ENCODE data around the gene TEPSIN. TPM values are rescaled to one million over a fixed set of nuclear protein-coding genes. Genes with fewer than 3 reads are reported as not detected.

The TEPSIN gene
- total and polyA plus RNA-seq, 5 donors from 2014 or later: 2.1 to 113 (median 6.2) TPM

DNA sequence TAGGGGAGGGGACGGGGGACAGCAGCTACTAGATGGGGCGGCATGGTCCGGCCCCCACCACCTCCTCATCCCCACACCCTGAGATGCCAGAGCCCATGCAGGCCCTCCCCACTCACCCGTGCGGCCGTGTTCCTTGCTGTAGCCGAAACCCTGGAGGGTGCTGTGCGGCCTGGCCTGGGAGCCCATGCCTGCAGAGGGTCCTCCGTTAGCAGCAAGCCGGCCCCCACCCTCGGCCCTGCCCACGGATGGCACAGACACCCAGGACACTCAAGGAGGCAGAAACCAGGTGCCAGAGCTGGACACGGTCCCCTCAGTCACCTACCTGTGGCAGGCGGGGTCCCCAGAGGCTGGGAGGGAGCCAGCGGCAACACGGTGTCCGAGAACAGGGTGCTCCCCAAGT, 5.5 kb downstream of the TEPSIN start:
- H3K4me1 ChIP-seq (ENCODE audit: control insufficient read depth, insufficient read depth, low read length, poor library complexity, severe bottlenecking): peaks cover 19% of the 10 kb centered on the region
- H3K27ac Mint-ChIP-seq: no peak overlapping the region
- H3K27ac ChIP-seq (ENCODE audit: insufficient read depth, low read length, poor library complexity, severe bottlenecking): no peak overlapping the region
- peaks cover 17% of the 10 kb centered on the region for H3K36me3 ChIP-seq (ENCODE audit: control insufficient read depth, insufficient read depth, low read length)
- ATAC-seq (ENCODE audit: low read depth in 2 of 2): no peak
- no peaks in the 10 kb centered on the region for H3K9me3 Mint-ChIP-seq
- H3K4me3 Mint-ChIP-seq: no peak overlapping the region
- H3K36me3 Mint-ChIP-seq: peaks cover 21% of the 10 kb centered on the region
- no peaks in the 10 kb centered on the region for H3K27me3 ChIP-seq (ENCODE audit: control insufficient read depth, insufficient read depth, low read length)
- no peaks in the 10 kb centered on the region for H3K27me3 Mint-ChIP-seq
- H3K4me3 ChIP-seq (ENCODE audit: low read depth, low read length): no peak overlapping the region
- no peak for DNase-seq
- H3K4me1 Mint-ChIP-seq: peaks cover 0 to 22% (median 19%) of the 10 kb centered on the region in 4 donors
- H3K9me3 ChIP-seq (ENCODE audit: control insufficient read depth in 2 of 2, low read length in 2 of 2): no peaks in the 10 kb centered on the region

- Mint-ChIP-seq H3K4me3 (no peak overlapping the region), H3K4me1 (peaks cover 0 to 23% (median 18%) of the 10 kb centered on the region in 4 donors), H3K9me3 (no peaks in the 10 kb centered on the region), H3K27ac (no peak overlapping the region), H3K27me3 (no peaks in the 10 kb centered on the region), H3K36me3 (peaks cover 24% of the 10 kb centered on the region)
- peaks cover 17% of the 10 kb centered on the region for H3K36me3 ChIP-seq (ENCODE audit: control insufficient read depth, insufficient read depth, low read length)
- H3K9me3 ChIP-seq (ENCODE audit: control insufficient read depth in 2 of 2, low read length in 2 of 2): no peaks in the 10 kb centered on the region
- ATAC-seq (ENCODE audit: low read depth in 2 of 2): no peak
- H3K4me1 ChIP-seq (ENCODE audit: control insufficient read depth, insufficient read depth, low read length, poor library complexity, severe bottlenecking): peaks cover 14% of the 10 kb centered on the region
- no peak overlapping the region for H3K4me3 ChIP-seq (ENCODE audit: low read depth, low read length)
- DNase-seq: no peak
- H3K27me3 ChIP-seq (ENCODE audit: control insufficient read depth, insufficient read depth, low read length): no peaks in the 10 kb centered on the region
- no peak overlapping the region for H3K27ac ChIP-seq (ENCODE audit: insufficient read depth, low read length, poor library complexity, severe bottlenecking)
Measured at GRCh38 chr17:81232616-81233241, 6.1 kb downstream of the TEPSIN start.

DNA sequence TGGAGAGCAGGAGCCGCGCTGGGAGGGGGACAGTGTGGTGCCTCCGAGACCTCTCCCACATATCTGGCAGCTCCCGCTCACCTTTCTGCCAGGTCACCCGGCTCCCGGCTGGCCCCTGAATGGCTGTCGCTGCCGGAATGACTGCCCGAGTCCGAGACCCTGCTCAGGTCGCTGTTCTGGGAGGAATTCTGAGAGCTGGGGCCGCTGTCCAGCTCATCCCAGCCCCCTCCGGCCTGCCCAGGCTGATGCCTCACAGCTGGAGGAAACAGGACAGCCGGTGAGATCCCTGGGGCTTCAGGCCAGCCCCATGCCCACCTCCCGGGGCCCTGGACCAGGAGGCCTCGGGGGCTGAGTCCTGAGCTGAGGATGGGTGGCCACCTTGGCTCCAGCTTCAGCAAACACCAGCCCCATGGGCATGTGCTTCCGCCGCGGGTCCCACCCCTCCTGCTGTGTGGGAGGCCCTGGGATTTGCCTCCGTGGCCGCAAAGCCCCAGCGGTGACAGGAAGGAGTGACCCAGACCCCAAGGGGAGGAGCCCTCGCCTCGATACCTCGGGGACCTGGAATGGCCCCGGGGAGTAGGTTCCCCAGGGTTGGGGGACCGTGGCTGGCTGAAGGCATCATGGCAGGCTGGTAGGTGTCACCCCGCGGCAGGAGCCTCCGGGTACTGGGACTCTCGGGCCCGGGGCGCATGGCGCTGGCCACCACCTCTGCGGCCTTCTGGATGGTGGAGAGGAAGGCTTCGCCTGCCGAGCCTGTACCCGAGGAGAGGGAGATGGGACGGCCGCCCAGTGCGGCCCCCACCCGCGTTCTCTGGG, 6.9 kb downstream of the TEPSIN start:
- H3K9me3 ChIP-seq (ENCODE audit: control insufficient read depth in 2 of 2, low read length in 2 of 2): no peaks in the 10 kb centered on the region
- Mint-ChIP-seq H3K4me3 (no peak overlapping the region), H3K9me3 (no peaks in the 10 kb centered on the region), H3K36me3 (peaks cover 24% of the 10 kb centered on the region), H3K4me1 (peaks cover 0 to 20% (median 15%) of the 10 kb centered on the region in 4 donors), H3K27ac (no peak overlapping the region), H3K27me3 (no peaks in the 10 kb centered on the region)
- no peak overlapping the region for H3K4me3 ChIP-seq (ENCODE audit: low read depth, low read length)
- ATAC-seq (ENCODE audit: low read depth in 2 of 2): no peak
- no peak for DNase-seq
- peaks cover 17% of the 10 kb centered on the region for H3K36me3 ChIP-seq (ENCODE audit: control insufficient read depth, insufficient read depth, low read length)
- H3K27ac ChIP-seq (ENCODE audit: insufficient read depth, low read length, poor library complexity, severe bottlenecking): no peak overlapping the region
- H3K4me1 ChIP-seq (ENCODE audit: control insufficient read depth, insufficient read depth, low read length, poor library complexity, severe bottlenecking): peaks cover 8% of the 10 kb centered on the region
- no peaks in the 10 kb centered on the region for H3K27me3 ChIP-seq (ENCODE audit: control insufficient read depth, insufficient read depth, low read length)

DNA sequence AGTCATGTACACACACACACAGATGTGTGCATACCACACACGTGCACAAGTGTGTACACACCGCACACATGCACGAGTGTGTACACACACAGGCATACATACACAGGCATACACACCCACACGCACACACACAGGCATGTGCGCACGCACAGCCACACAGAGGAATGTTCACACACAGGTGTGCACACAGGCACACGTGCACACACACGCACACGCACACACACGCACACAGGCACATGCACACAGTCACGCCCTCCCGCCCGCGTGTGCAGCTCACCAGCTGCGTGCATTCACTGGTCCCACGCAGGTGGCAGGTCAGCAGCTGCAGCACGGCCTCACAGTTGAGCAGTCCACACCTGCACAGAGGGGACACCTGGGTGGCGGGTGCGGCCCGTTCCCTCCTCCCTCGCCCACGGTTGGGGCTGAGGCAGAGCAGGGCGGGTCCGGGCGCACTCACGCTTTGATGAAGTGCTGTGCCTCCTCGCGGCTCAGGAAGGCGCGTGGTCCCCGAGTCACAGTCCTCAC, 7.7 kb downstream of the TEPSIN start:
- H3K4me3 Mint-ChIP-seq: peak overlapping the region in 2 of 4 donors; percentile 6 to 23
- no peaks in the 10 kb centered on the region for H3K9me3 Mint-ChIP-seq

DNA sequence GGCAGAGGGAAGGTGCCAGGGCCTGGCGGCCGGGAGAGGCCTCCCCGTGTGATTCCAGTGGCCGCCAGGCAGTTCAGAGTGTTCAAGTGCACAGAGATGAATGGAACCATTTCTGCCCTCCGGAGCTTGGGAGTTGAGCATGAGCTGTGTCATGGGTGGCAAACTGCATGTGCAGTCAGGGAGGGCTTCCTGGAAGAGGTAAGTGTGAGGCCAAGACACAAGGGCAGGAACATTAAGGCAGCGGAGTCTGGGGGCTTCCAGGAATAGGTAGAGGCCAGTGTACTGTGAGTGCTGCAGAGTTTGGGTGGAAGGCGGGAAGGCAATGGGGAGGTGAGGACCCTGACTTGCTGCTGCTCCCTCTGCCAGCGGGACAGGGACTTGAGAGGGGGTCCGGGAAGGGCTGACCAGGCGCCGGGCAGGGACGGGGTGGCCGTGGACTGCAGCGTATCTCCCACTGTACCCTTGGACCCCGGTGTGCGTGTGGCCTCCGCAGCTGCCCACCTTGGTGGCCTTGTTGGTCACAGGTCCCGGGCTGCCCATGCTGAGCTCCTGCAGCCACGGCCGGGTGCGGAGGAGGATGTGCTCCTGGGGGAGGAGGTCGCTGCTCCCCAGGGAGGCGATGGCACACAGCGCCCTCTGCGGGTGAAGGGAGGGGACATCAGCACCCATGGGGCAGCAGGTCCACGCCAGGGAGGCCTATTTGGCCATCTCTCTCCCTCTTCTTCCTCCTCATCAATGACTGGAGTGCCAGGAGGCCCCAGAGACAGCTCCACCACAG, 8.6 kb downstream of the TEPSIN start:
- Mint-ChIP-seq H3K9me3 (no peaks in the 10 kb centered on the region), H3K4me1 (peaks cover 0 to 19% (median 14%) of the 10 kb centered on the region in 4 donors), H3K27ac (no peak overlapping the region), H3K36me3 (peaks cover 24% of the 10 kb centered on the region), H3K27me3 (no peaks in the 10 kb centered on the region), H3K4me3 (peak overlapping the region in 1 of 4 donors; percentile 6)
- H3K36me3 ChIP-seq (ENCODE audit: control insufficient read depth, insufficient read depth, low read length): peaks cover 17% of the 10 kb centered on the region
- H3K27ac ChIP-seq (ENCODE audit: insufficient read depth, low read length, poor library complexity, severe bottlenecking): no peak overlapping the region
- H3K27me3 ChIP-seq (ENCODE audit: control insufficient read depth, insufficient read depth, low read length): no peaks in the 10 kb centered on the region
- ATAC-seq (ENCODE audit: low read depth in 2 of 2) (no peak), DNase-seq (no peak)
- H3K4me3 ChIP-seq (ENCODE audit: low read depth, low read length): no peak overlapping the region
- H3K4me1 ChIP-seq (ENCODE audit: control insufficient read depth, insufficient read depth, low read length, poor library complexity, severe bottlenecking): peaks cover 2% of the 10 kb centered on the region
- no peaks in the 10 kb centered on the region for H3K9me3 ChIP-seq (ENCODE audit: control insufficient read depth in 2 of 2, low read length in 2 of 2)

More for the DNA sequence above, 7.7 kb downstream of the TEPSIN start:
- Histone ChIP-seq H3K36me3 (ENCODE audit: control insufficient read depth, insufficient read depth, low read length) (peaks cover 17% of the 10 kb centered on the region), H3K4me3 (ENCODE audit: low read depth, low read length) (no peak overlapping the region), H3K4me1 (ENCODE audit: control insufficient read depth, insufficient read depth, low read length, poor library complexity, severe bottlenecking) (peaks cover 2% of the 10 kb centered on the region), H3K27me3 (ENCODE audit: control insufficient read depth, insufficient read depth, low read length) (no peaks in the 10 kb centered on the region), H3K9me3 (ENCODE audit: control insufficient read depth in 2 of 2, low read length in 2 of 2) (no peaks in the 10 kb centered on the region), H3K27ac (ENCODE audit: insufficient read depth, low read length, poor library complexity, severe bottlenecking) (no peak overlapping the region)
- H3K27me3 Mint-ChIP-seq: no peaks in the 10 kb centered on the region
- peak overlapping the region in 2 of 3 donors; percentile 11 to 43 for H3K27ac Mint-ChIP-seq
- H3K36me3 Mint-ChIP-seq: peaks cover 24% of the 10 kb centered on the region
- peaks cover 0 to 19% (median 14%) of the 10 kb centered on the region in 4 donors for H3K4me1 Mint-ChIP-seq
- ATAC-seq (ENCODE audit: low read depth in 2 of 2) (no peak), DNase-seq (no peak)

GRCh38 chr17:81229666-81229920, 9.3 kb downstream of the TEPSIN start:
- Histone ChIP-seq H3K27ac (ENCODE audit: insufficient read depth, low read length, poor library complexity, severe bottlenecking) (no peak overlapping the region), H3K27me3 (ENCODE audit: control insufficient read depth, insufficient read depth, low read length) (no peaks in the 10 kb centered on the region), H3K4me3 (ENCODE audit: low read depth, low read length) (no peak overlapping the region), H3K9me3 (ENCODE audit: control insufficient read depth in 2 of 2, low read length in 2 of 2) (no peaks in the 10 kb centered on the region), H3K4me1 (ENCODE audit: control insufficient read depth, insufficient read depth, low read length, poor library complexity, severe bottlenecking) (peaks cover 2% of the 10 kb centered on the region), H3K36me3 (ENCODE audit: control insufficient read depth, insufficient read depth, low read length) (peaks cover 17% of the 10 kb centered on the region)
- H3K27me3 Mint-ChIP-seq: no peaks in the 10 kb centered on the region
- no peak overlapping the region for H3K4me3 Mint-ChIP-seq
- H3K9me3 Mint-ChIP-seq: no peaks in the 10 kb centered on the region
- peaks cover 19% of the 10 kb centered on the region for H3K36me3 Mint-ChIP-seq
- H3K4me1 Mint-ChIP-seq: peaks cover 0 to 16% (median 9%) of the 10 kb centered on the region in 4 donors
- no peak overlapping the region for H3K27ac Mint-ChIP-seq
- no peak for ATAC-seq (ENCODE audit: low read depth in 2 of 2)
- no peak for DNase-seq

DNA sequence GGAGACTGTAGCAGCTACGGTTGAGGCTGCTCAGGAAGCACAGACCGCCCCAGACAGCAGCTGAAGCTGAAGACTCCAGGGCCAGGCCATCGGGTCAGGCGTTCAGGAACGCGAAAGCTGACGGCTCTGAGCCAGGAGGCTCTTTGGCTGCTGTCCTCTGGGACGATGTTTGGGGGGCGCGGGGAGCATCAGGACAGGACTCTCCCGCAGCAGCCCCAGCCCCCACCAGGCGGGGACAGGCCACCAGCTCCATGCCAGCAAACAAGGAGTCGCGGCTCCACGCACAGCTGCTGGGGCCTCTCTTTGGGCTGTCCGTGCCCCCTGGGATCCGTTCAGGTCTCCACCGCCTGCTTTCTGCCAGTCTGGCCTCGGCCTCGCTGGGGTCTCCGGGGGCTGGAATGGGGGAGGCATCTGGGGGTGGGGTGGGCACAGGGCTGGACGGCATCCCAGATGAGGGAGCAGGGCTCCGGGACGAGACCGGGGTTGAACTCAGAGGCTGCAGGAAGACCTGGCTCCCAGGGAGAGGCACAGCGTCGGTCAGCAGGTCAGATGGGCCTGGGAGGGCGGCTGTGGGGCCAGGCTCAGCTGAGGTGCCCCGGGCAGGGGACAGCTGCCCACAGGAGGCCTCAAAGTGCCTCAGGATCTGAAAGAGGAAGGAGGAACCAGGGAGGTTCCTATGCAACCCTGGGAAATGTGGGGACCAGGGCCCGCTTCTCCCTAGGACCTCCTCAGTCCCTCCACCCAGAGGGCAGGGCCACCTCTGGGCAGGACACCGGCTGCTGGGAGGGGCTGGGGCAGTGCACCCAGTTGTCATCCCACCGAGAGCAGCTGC, 9.8 kb downstream of the TEPSIN start:
- no peak overlapping the region for H3K4me3 Mint-ChIP-seq
- no peak overlapping the region for H3K27ac Mint-ChIP-seq
- H3K36me3 Mint-ChIP-seq: peaks cover 18% of the 10 kb centered on the region
- no peaks in the 10 kb centered on the region for H3K27me3 Mint-ChIP-seq
- peaks cover 2% of the 10 kb centered on the region for H3K4me1 ChIP-seq (ENCODE audit: control insufficient read depth, insufficient read depth, low read length, poor library complexity, severe bottlenecking)
- H3K4me1 Mint-ChIP-seq: peaks cover 0 to 14% (median 7%) of the 10 kb centered on the region in 4 donors
- H3K27me3 ChIP-seq (ENCODE audit: control insufficient read depth, insufficient read depth, low read length): no peaks in the 10 kb centered on the region
- H3K9me3 ChIP-seq (ENCODE audit: control insufficient read depth in 2 of 2, low read length in 2 of 2): no peaks in the 10 kb centered on the region
- no peak overlapping the region for H3K27ac ChIP-seq (ENCODE audit: insufficient read depth, low read length, poor library complexity, severe bottlenecking)
- ATAC-seq (ENCODE audit: low read depth in 2 of 2) (no peak), DNase-seq (no peak)
- no peaks in the 10 kb centered on the region for H3K9me3 Mint-ChIP-seq
- peaks cover 17% of the 10 kb centered on the region for H3K36me3 ChIP-seq (ENCODE audit: control insufficient read depth, insufficient read depth, low read length)
- H3K4me3 ChIP-seq (ENCODE audit: low read depth, low read length): no peak overlapping the region

All from CD4-positive, CD25-positive, alpha-beta regulatory T cell (primary cell).